ENCODE data around the gene CREB3L4.

The CREB3L4 gene

GRCh38 chr1:153938996-153939395 is 28.7 kb upstream of the CREB3L4 start:
- DNase-seq = no peak

GRCh38 chr1:153939476-153939875 is 28.2 kb upstream of the CREB3L4 start:
- no peak for DNase-seq

- no peak for DNase-seq
These were observed 26.9 kb upstream of the CREB3L4 start for GRCh38 chr1:153940756-153941155.

- no peak for DNase-seq
These were observed 25.6 kb upstream of the CREB3L4 start for GRCh38 chr1:153941826-153942725.

GRCh38 chr1:153942766-153943549 is 24.7 kb upstream of the CREB3L4 start:
- no peak for DNase-seq

- DNase-seq = peak; percentile 29 to 52
These were observed 23.5 kb upstream of the CREB3L4 start for GRCh38 chr1:153944005-153944826.

GRCh38 chr1:153944827-153945117 is 22.9 kb upstream of the CREB3L4 start:
- no peak for DNase-seq

- DNase-seq = peak; percentile 88
These were observed 22.4 kb upstream of the CREB3L4 start for GRCh38 chr1:153945131-153945794.

GRCh38 chr1:153945795-153946621 is 21.7 kb upstream of the CREB3L4 start:
- peak; percentile 84 to 93 for DNase-seq

- peak; percentile 78 to 80 for DNase-seq
These were observed 21.0 kb upstream of the CREB3L4 start, which contains the start of gene DENND4B for GRCh38 chr1:153946622-153947241. Gene DENND4B, minus strand, starts transcription at chr1:153946718. Its CDS starts 2,344 bp downstream, at chr1:153944374.

- no peak for DNase-seq
These were observed 16.5 kb upstream of the CREB3L4 start for GRCh38 chr1:153951183-153951582.

- DNase-seq = no peak
These were observed 15.9 kb upstream of the CREB3L4 start for GRCh38 chr1:153951801-153952200.

- DNase-seq = no peak
These were observed 13.8 kb upstream of the CREB3L4 start for GRCh38 chr1:153953859-153954365.

GRCh38 chr1:153954826-153955225 is 12.9 kb upstream of the CREB3L4 start:
- DNase-seq = no peak

- DNase-seq = no peak
These were observed 10.5 kb upstream of the CREB3L4 start for GRCh38 chr1:153956997-153957715.

- peak; percentile 15 to 63 for DNase-seq
These were observed 10.0 kb upstream of the CREB3L4 start for GRCh38 chr1:153957744-153958110.

GRCh38 chr1:153958111-153958960 is 9.4 kb upstream of the CREB3L4 start, which contains the start of gene CRTC2:
Gene CRTC2, minus strand, starts transcription at chr1:153958612. Its CDS starts 115 bp downstream, at chr1:153958497.
- DNase-seq = peak; percentile 98

GRCh38 chr1:153958961-153959260 is 8.8 kb upstream of the CREB3L4 start:
- DNase-seq = no peak

GRCh38 chr1:153959454-153959853 is 8.2 kb upstream of the CREB3L4 start:
- no peak for DNase-seq

All from CD4-positive, alpha-beta T cell treated with Interleukin-4 for 1 hour (primary cell).